HL-60 (cell line): Measurements from ENCODE around the gene ZNF664.

Experiments
- DNase-seq, 2 experiments: peaks; one replicate each; pipeline ENCODE4 v3.0.0-alpha.2; 2010 to 2020; ENCODE audit warnings: low read depth in 1 of 2, low spot score in 1 of 2
- H3K27ac ChIP-seq: fragments of 250-450 bp; sonication (Bioruptor Pico); replicated peaks from 2 replicates; pipeline ENCODE4 v1.5.1; 2020; ENCODE audit warnings: mild to moderate bottlenecking, moderate library complexity
- H3K27me3 ChIP-seq: fragments of 250-450 bp; sonication (Bioruptor Pico); 2 replicates; pipeline ENCODE4 v1.5.1; 2021; ENCODE audit warnings: mild to moderate bottlenecking, moderate library complexity; ENCODE audit not compliant: insufficient read depth, poor library complexity, severe bottlenecking
- H3K4me3 ChIP-seq: replicated peaks from 2 replicates; pipeline ENCODE4 v1.5.1; 2011; ENCODE audit warnings: mild to moderate bottlenecking, control low read depth, low read length; ENCODE audit not compliant: insufficient read depth
- GABPA ChIP-seq: IDR thresholded peaks from 2 replicates; pipeline ENCODE4 v1.6.1; 2012; ENCODE audit warnings: low read depth
- POLR2AphosphoS5 ChIP-seq: IDR thresholded peaks from 2 replicates; pipeline ENCODE4 v1.6.1; 2012; ENCODE audit warnings: low read depth
- SPI1 ChIP-seq: IDR thresholded peaks from 2 replicates; pipeline ENCODE4 v1.6.1; 2012; ENCODE audit warnings: low read depth, mild to moderate bottlenecking, borderline replicate concordance
- TF ChIP-seq, protein P1 (sequence below): IDR thresholded peaks from one replicate; pipeline ENCODE4 v1.5.1; 2011; ENCODE audit warnings: low read length, control low read depth, inconsistent platforms; ENCODE audit not compliant: insufficient read depth
- TF ChIP-seq, protein P2 (sequence below): IDR thresholded peaks from 2 replicates; pipeline ENCODE4 v1.6.1; 2012; ENCODE audit warnings: low read depth; ENCODE audit not compliant: insufficient replicate concordance

ZNF664 gene

DNA sequence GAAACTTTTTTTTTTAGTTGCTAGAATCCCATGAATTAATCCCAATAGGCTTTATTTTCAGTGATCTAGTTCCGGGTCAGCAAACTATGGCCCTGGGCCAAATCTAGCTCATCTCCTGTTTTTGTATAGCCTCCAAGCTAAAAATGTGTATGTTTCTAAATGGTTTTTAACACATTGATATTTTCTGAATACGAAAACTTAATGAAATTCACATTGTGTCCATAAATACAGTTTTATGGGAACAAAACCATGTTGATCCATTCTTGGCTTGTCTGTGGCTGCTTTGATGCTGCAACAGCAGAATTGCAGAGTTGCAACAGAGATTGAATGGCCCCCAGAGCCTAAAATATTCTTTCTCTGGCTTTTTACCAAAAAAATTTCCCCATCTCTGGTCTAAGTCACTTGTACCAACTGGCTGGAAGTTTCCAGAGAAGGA, 47.5 kb downstream of the ZNF664 start:
- Histone ChIP-seq H3K27me3 (no peaks in the 10 kb centered on the region), H3K4me3 (no peak overlapping the region), H3K27ac (no peak overlapping the region)
- DNase-seq: no peak
- TF ChIP-seq, protein P1, sequence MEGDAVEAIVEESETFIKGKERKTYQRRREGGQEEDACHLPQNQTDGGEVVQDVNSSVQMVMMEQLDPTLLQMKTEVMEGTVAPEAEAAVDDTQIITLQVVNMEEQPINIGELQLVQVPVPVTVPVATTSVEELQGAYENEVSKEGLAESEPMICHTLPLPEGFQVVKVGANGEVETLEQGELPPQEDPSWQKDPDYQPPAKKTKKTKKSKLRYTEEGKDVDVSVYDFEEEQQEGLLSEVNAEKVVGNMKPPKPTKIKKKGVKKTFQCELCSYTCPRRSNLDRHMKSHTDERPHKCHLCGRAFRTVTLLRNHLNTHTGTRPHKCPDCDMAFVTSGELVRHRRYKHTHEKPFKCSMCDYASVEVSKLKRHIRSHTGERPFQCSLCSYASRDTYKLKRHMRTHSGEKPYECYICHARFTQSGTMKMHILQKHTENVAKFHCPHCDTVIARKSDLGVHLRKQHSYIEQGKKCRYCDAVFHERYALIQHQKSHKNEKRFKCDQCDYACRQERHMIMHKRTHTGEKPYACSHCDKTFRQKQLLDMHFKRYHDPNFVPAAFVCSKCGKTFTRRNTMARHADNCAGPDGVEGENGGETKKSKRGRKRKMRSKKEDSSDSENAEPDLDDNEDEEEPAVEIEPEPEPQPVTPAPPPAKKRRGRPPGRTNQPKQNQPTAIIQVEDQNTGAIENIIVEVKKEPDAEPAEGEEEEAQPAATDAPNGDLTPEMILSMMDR: no peak
- TF ChIP-seq GABPA: no peak
- TF ChIP-seq POLR2AphosphoS5: no peak
- TF ChIP-seq, protein P2, sequence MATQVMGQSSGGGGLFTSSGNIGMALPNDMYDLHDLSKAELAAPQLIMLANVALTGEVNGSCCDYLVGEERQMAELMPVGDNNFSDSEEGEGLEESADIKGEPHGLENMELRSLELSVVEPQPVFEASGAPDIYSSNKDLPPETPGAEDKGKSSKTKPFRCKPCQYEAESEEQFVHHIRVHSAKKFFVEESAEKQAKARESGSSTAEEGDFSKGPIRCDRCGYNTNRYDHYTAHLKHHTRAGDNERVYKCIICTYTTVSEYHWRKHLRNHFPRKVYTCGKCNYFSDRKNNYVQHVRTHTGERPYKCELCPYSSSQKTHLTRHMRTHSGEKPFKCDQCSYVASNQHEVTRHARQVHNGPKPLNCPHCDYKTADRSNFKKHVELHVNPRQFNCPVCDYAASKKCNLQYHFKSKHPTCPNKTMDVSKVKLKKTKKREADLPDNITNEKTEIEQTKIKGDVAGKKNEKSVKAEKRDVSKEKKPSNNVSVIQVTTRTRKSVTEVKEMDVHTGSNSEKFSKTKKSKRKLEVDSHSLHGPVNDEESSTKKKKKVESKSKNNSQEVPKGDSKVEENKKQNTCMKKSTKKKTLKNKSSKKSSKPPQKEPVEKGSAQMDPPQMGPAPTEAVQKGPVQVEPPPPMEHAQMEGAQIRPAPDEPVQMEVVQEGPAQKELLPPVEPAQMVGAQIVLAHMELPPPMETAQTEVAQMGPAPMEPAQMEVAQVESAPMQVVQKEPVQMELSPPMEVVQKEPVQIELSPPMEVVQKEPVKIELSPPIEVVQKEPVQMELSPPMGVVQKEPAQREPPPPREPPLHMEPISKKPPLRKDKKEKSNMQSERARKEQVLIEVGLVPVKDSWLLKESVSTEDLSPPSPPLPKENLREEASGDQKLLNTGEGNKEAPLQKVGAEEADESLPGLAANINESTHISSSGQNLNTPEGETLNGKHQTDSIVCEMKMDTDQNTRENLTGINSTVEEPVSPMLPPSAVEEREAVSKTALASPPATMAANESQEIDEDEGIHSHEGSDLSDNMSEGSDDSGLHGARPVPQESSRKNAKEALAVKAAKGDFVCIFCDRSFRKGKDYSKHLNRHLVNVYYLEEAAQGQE: no peak
- no peak for TF ChIP-seq SPI1

DNA sequence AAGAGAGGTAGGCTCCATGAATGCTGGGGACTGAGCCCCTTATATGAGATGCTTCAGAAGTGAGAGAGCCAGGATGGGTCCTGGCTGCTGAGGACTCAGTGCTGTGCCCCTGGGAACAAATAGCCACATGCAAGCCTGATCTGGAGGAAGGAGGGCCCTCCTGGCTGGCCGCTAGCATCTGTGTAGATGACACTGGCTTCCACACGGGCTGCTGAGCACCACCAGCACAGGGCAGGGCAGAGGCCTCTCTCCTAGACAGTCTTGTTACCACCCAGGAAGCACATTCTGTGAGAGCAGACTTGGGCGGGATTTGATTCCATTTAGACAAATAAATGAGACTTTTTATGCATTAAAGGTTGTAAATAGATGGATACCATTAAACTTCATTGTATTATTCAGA, 48.0 kb downstream of the ZNF664 start:
- H3K27me3 ChIP-seq: no peaks in the 10 kb centered on the region
- TF ChIP-seq SPI1 (no peak), GABPA (no peak)
- TF ChIP-seq, protein P2: no peak
- TF ChIP-seq, protein P1: no peak
- DNase-seq: no peak
- H3K27ac ChIP-seq: no peak overlapping the region
- H3K4me3 ChIP-seq: no peak overlapping the region

DNA sequence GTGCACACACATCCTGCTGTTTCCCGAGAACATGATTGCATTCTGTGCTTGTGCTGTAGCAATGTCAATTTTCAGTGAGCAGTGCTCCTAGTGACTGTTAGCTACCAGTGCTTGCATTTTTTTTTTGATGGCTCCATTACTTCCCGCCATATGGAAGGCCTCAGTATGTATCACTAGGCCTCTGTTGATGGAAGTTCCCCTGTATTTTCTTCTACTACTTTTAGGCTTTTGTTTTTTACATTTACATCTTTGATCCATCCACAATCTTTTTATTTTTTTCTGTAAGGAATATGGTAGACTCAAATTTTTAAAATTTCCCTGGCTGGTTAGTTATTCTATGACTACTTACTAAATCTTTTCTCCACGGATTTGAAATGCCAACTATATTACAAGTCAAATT, 49.1 kb downstream of the ZNF664 start:
- Histone ChIP-seq H3K27me3 (no peaks in the 10 kb centered on the region), H3K4me3 (no peak overlapping the region), H3K27ac (no peak overlapping the region)
- no peak for DNase-seq
- no peak for TF ChIP-seq SPI1
- TF ChIP-seq, protein P2: no peak
- TF ChIP-seq, protein P1: no peak
- no peak for TF ChIP-seq GABPA
- TF ChIP-seq POLR2AphosphoS5: no peak
